Subcutaneous adipose tissue (tissue), 4 donors: Measurements from ENCODE around the gene SLC2A9. TPM values are rescaled to one million over a fixed set of nuclear protein-coding genes. Genes with fewer than 3 reads are reported as not detected.

Source experiments
- total RNA-seq, 4 donors: library from RNA; depleted of rRNA; stranded (reverse); fragments of >200 nt; gene quantifications; one replicate each; pipeline ENCODE4 v1.1.0, GENCODE V29; 2016
- TF ChIP-seq, protein P1 (sequence below): fragments of 450-650 bp; IDR thresholded peaks from one replicate; pipeline ENCODE4 v1.5.1; 2016; ENCODE audit warnings: low read depth, mild to moderate bottlenecking, control low read depth, antibody characterized with exemption, moderate library complexity

SLC2A9 gene
- total RNA-seq, 4 donors from 2014 or later: 4.6 to 15.8 (median 7.8) TPM

DNA sequence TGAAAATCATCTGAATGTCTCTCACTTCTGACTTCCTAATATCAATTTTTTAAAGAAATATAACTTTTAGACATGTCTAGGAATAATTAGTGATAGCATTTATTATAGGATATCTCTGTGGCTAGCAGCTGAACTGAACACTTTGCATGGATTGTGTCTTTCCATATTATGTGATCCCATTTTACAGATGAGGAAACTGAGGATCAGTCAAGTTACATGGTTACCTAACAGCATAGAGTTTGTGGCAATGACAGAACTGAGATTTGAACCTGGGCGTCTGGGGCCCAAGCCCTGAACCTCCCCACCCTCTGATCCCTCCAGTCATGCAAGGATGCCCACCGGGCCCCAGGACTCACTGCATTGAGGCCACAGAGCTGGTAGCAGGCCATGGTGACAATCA is 101.3 kb downstream of the SLC2A9 start:
- TF ChIP-seq, protein P1, sequence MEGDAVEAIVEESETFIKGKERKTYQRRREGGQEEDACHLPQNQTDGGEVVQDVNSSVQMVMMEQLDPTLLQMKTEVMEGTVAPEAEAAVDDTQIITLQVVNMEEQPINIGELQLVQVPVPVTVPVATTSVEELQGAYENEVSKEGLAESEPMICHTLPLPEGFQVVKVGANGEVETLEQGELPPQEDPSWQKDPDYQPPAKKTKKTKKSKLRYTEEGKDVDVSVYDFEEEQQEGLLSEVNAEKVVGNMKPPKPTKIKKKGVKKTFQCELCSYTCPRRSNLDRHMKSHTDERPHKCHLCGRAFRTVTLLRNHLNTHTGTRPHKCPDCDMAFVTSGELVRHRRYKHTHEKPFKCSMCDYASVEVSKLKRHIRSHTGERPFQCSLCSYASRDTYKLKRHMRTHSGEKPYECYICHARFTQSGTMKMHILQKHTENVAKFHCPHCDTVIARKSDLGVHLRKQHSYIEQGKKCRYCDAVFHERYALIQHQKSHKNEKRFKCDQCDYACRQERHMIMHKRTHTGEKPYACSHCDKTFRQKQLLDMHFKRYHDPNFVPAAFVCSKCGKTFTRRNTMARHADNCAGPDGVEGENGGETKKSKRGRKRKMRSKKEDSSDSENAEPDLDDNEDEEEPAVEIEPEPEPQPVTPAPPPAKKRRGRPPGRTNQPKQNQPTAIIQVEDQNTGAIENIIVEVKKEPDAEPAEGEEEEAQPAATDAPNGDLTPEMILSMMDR: no peak

DNA sequence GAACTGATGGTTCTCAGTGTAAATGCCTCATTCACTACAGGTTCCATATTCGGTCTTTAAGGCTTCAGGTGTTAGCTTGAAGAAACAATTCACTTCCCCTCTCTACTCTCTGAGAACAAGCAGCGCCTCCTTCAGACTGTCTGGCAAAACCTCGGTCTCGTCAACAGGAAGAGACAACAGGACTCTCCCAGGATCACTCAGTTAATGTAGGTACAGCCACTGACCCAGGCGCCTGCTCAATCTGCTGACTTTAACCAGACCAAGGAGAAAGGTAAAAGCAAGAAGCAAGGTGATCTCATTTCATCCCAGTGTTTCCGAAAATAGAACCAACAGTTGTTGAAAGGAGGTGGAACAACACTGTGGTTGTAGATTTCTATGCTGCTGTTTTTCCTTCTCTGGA is 102.2 kb downstream of the SLC2A9 start:
- TF ChIP-seq, protein P1: no peak

DNA sequence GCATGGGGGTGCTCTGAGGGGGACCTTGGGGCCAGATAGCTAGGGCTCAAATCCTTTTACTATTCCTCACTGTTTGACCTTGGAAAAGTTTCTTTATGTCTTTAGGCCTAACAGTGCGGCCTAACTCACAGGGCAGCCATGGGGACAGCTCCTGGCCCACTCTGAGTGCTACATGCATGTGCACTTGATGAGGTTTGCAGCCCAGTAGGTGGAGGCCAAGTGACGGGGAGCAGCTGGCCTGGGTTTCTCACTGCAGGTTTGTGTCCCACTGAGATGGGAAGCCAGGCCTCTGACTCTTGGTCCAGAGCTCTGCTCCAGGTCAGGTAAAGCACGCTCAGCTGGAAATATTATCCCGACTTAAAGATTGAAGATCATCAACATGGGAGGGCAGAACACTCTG is 102.8 kb downstream of the SLC2A9 start:
- TF ChIP-seq, protein P1: no peak

DNA sequence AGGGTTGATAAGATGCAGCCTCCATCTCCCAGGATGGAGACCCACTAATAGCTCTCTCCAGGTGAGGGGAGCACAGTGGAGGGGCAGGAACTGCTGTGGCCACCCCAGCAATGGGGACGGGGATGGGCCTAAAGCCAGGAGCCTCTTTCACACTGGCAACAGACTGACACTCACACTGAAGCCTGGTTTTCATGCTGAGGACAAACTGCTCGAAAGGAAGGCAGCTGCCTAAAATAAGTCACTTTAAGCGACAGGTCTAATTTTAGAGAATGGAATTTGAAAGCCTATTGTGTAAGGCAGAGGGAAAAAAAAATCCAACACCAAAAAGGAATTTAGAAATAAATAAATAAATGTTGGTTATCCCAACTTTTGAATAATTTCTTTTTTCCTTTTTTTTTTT is 104.4 kb downstream of the SLC2A9 start:
- TF ChIP-seq, protein P1: no peak

DNA sequence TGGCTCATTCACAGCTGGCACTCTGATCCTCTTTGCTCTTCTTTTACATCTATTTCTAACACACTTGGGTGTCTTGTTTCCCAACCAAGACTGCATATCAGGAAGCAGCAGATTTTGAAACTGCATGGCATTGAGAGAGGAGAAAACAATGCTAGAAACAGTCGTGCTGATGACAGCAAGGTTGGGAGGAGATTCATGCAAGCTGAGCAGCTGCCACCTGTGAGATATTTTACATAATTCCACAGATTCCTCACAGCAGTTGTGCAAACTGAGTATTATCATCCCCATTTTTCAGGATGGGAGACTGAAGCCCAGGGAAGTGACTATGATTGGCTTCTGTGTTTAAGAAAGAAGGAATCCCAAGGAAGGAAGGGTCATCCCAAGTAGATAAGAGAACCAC is 105.0 kb downstream of the SLC2A9 start:
- TF ChIP-seq, protein P1: no peak

DNA sequence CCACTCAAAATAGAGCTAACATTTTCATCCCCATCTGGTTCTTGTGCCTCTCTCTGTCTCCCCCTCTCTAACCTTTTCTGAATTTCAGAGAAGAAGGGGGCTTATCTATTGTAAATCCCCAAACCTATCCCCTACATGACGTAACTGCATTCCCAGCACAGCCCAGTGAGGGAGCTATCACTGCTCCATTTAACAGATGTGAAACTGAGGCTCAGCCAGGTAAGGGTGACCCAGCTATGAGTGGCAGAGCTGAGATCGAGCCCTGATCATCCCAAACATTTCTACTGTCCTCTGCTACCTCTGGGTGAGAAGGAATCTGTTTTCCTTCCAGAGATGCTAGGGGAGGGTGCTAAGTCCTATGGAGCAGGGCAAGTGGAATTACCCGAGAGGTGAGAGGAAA is 107.5 kb downstream of the SLC2A9 start:
- TF ChIP-seq, protein P1: no peak

DNA sequence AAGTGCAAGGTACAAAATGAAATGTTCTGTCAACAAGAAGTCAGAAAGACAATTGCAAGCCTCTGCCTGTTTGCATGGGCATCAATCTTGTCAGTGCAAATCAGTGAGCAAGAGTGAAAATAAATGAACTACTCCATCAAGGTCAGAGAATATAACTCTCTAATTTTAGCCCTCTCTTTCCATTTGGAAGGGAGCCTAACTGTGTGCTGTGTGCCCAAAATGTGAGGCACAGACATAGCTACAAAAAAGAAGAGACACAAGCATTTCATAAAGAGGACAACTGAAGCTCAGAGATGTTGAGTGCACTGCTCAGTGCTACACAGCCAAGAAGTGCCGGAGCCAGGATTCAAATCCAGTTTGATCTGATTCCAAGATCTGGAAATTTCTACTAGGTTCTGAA is 114.3 kb downstream of the SLC2A9 start:
- TF ChIP-seq, protein P1: no peak
